B cell (primary cell): Measurements from ENCODE around the gene NES. TPM values are rescaled to one million over a fixed set of nuclear protein-coding genes. Genes with fewer than 3 reads are reported as not detected.

Experiments
- ATAC-seq: fragments of 200-7000 bp; cut with Tn5 transposase; one replicate; pipeline ENCODE4 v1.10.0; 2021; ENCODE audit warnings: low read depth, mild to moderate bottlenecking, moderate number of reproducible peaks, moderate library complexity
- CTCF ChIA-PET: fragments of 350-600 bp; sonication (Branson Sonifier 250); formaldehyde crosslinking; loops from one replicate; lab custom pipeline; 2021; ENCODE audit warnings: antibody characterized with exemption, inconsistent platforms; lab: Charles Lee
- POLR2A ChIA-PET: fragments of 350-600 bp; sonication (Branson Sonifier 250); formaldehyde crosslinking; loops from one replicate; lab custom pipeline; 2021; ENCODE audit warnings: antibody characterized with exemption; lab: Charles Lee
- DNase-seq: peaks from one replicate; pipeline ENCODE4 v3.0.0; 2013
- H2AFZ ChIP-seq: 2 replicates; pipeline ENCODE4 v1.6.1; 2012; ENCODE audit warnings: mild to moderate bottlenecking, low read depth, low read length; ENCODE audit not compliant: insufficient read depth, poor library complexity, severe bottlenecking
- H3K27ac ChIP-seq, 2 donors: 1 replicate in 1 of 2; 2 replicates in 1 of 2; pipeline ENCODE4 v1.5.1; 2012 to 2013; ENCODE audit warnings: low read length in 2 of 2, mild to moderate bottlenecking in 2 of 2, moderate library complexity in 1 of 2
- H3K27me3 ChIP-seq, 4 experiments: fragments of 200-600 bp in 1 of 4; sonication (generic) in 1 of 4; replicated peaks in 1 of 4; 1 replicate in 2 of 4; 2 replicates in 2 of 4; pipeline versions ENCODE4 v1.6.1 to v1.7.0; 2013 to 2016; ENCODE audit warnings: low read length in 3 of 4, mild to moderate bottlenecking in 2 of 4, mixed read lengths in 1 of 4, moderate library complexity in 1 of 4; ENCODE audit not compliant: insufficient read depth in 4 of 4, control insufficient read depth in 3 of 4; ENCODE audit errors: control extremely low read depth in 1 of 4
- H3K36me3 ChIP-seq, 2 experiments: replicated peaks in 1 of 2; 1 replicate in 1 of 2; 2 replicates in 1 of 2; pipeline versions ENCODE4 v1.6.1 to v1.7.1; 2013; ENCODE audit warnings: low read length in 1 of 2; ENCODE audit not compliant: insufficient read depth in 2 of 2, control insufficient read depth in 1 of 2; ENCODE audit errors: control extremely low read depth in 1 of 2, extremely low read depth in 1 of 2
- H3K4me1 ChIP-seq, 2 donors: fragments of 200-600 bp in 1 of 2; sonication (generic) in 1 of 2; 1 replicate in 1 of 2; 2 replicates in 1 of 2; pipeline versions ENCODE4 v1.5.1 to v1.6.1; 2013 to 2017; ENCODE audit warnings: low read length in 2 of 2; ENCODE audit not compliant: control insufficient read depth in 2 of 2, insufficient read depth in 2 of 2
- H3K4me2 ChIP-seq: replicated peaks from 2 replicates; pipeline ENCODE3; 2012; ENCODE audit warnings: mild to moderate bottlenecking, low read depth, low read length; ENCODE audit not compliant: poor library complexity, severe bottlenecking
- H3K4me3 ChIP-seq, 5 experiments: fragments of 200-600 bp in 1 of 5; sonication (generic) in 1 of 5; 1 replicate in 3 of 5; 2 replicates in 2 of 5; pipeline versions ENCODE4 v1.5.1 to v1.7.0; 2011 to 2016; ENCODE audit warnings: low read length in 4 of 5, mild to moderate bottlenecking in 4 of 5, low read depth in 2 of 5, control low read depth in 1 of 5, moderate library complexity in 1 of 5; ENCODE audit not compliant: insufficient read depth in 1 of 5; ENCODE audit errors: control extremely low read depth in 1 of 5, extremely low read depth in 1 of 5
- H3K79me2 ChIP-seq: fragments of 200-600 bp; sonication (generic); one replicate; pipeline ENCODE4 v1.6.0; 2016; ENCODE audit warnings: low read length; ENCODE audit not compliant: control insufficient read depth, insufficient read depth
- H3K9ac ChIP-seq: fragments of 200-600 bp; sonication (generic); 2 replicates; pipeline ENCODE4 v1.6.1; 2017; ENCODE audit warnings: mild to moderate bottlenecking, low read length, moderate library complexity
- H3K9me3 ChIP-seq, 3 donors: one replicate each; pipeline versions ENCODE4 v1.6.1 to v1.7.1; 2013; ENCODE audit warnings: low read length in 2 of 3; ENCODE audit not compliant: control insufficient read depth in 2 of 3, insufficient read depth in 1 of 3; ENCODE audit errors: control extremely low read depth in 1 of 3
- H4K20me1 ChIP-seq: 2 replicates; pipeline ENCODE4 v1.6.0; 2012; ENCODE audit warnings: mild to moderate bottlenecking, low read length; ENCODE audit not compliant: insufficient read depth, control insufficient read depth, poor library complexity, severe bottlenecking
- H3K27ac Mint-ChIP-seq: one replicate; pipeline ENCODE4 v1.8.0; 2021; ENCODE audit warnings: mixed read lengths
- H3K27me3 Mint-ChIP-seq: one replicate; pipeline ENCODE4 v1.8.0; 2021; ENCODE audit warnings: mixed read lengths
- H3K4me1 Mint-ChIP-seq: one replicate; pipeline ENCODE4 v1.8.0; 2021; ENCODE audit warnings: mixed read lengths
- H3K4me3 Mint-ChIP-seq: one replicate; pipeline ENCODE4 v1.8.0; 2021; ENCODE audit warnings: mixed read lengths
- H3K9me3 Mint-ChIP-seq: one replicate; pipeline ENCODE4 v1.8.0; 2022; ENCODE audit warnings: mixed read lengths; ENCODE audit not compliant: insufficient read depth
- EZH2 ChIP-seq: IDR thresholded peaks from 2 replicates; pipeline ENCODE4 v1.6.1; 2012; ENCODE audit warnings: borderline replicate concordance, low read depth, mild to moderate bottlenecking, moderate library complexity, low read length; ENCODE audit not compliant: insufficient read depth, poor library complexity, severe bottlenecking
- WGBS: methylation state at CpG from one replicate; pipeline ENCODE4 v1.1.5; 2013; ENCODE audit warnings: missing lambda C conversion rate; ENCODE audit not compliant: insufficient coverage; 5-methylcytosine and 5-hydroxymethylcytosine counted together
- intact Hi-C: fragments of 100-400 bp; cut with micrococcal nuclease; formaldehyde crosslinking; loops from one replicate; pipeline ENCODE4 v1.10.0; 2022
- polyA plus RNA-seq: library from polyadenylated mRNA; depleted of rRNA; stranded (reverse); fragments of >200 nt; gene quantifications from 2 replicates; pipeline ENCODE4 v1.2.3, GENCODE V29; 2012
- total RNA-seq, 2 donors: library from RNA; stranded (reverse); fragments of 120-200 nt in 1 of 2; gene quantifications; 1 replicate in 1 of 2; 2 replicates in 1 of 2; pipeline versions ENCODE4 v1.2.3 to v1.2.4, GENCODE V29; 2013 to 2022
- TF ChIP-seq, protein P1 (sequence below): fragments of 200-600 bp; IDR thresholded peaks from one replicate; pipeline ENCODE4 v1.8.0; 2022; ENCODE audit warnings: antibody characterized with exemption, mild to moderate bottlenecking

NES gene
- total and polyA plus RNA-seq, 2 donors (not counting 1 experiment from before 2014, with no cell fraction given) = 0.05 TPM; not detected in 1

- CTCF ChIA-PET = interaction anchor here (0.6 to 7.0 kb wide), 49 partner anchors 9 to 468 kb away, joined by 3 to 245 read pairs (median 5); partner anchors contain the start of genes CRABP2, HAPLN2, HDGF and ISG20L2
- ATAC-seq (peak; percentile 98), DNase-seq (peak; percentile 85)
- POLR2A ChIA-PET = interaction anchor here (0.6 to 1.4 kb wide), 2 partner anchors 18 to 39 kb away, joined by 3 to 7 read pairs; partner anchors contain the start of genes ISG20L2 and METTL25B
- Histone ChIP-seq H3K9ac (no peak overlapping the region), H4K20me1 (no peaks in the 10 kb centered on the region), H3K27ac (no peak overlapping the region), H3K9me3 (peaks cover 0 to 3% (median 0%) of the 10 kb centered on the region in 3 donors), H3K4me2 (peak overlapping the region; percentile 37), H3K4me3 (no peak overlapping the region), H3K79me2 (no peaks in the 10 kb centered on the region), H2AFZ (peak overlapping the region; percentile 45), H3K4me1 (peaks cover 11 to 25% of the 10 kb centered on the region in 2 donors), H3K27me3 (peaks cover 0 to 68% (median 31%) of the 10 kb centered on the region in 4 experiments), H3K36me3 (no peaks in the 10 kb centered on the region)
- H3K9me3 Mint-ChIP-seq = no peaks in the 10 kb centered on the region
- H3K4me1 Mint-ChIP-seq = peaks cover 19% of the 10 kb centered on the region
- intact Hi-C loops = loop anchor here (1.0 to 5.0 kb wide), 4 partner anchors 17 to 78 kb away; partner anchors contain the start of gene PRCC
- no peak overlapping the region for H3K27ac Mint-ChIP-seq
- WGBS = 5% methylated on average over 21 of the region's 23 CpGs
- H3K4me3 Mint-ChIP-seq = no peak overlapping the region
- TF ChIP-seq, protein P1, sequence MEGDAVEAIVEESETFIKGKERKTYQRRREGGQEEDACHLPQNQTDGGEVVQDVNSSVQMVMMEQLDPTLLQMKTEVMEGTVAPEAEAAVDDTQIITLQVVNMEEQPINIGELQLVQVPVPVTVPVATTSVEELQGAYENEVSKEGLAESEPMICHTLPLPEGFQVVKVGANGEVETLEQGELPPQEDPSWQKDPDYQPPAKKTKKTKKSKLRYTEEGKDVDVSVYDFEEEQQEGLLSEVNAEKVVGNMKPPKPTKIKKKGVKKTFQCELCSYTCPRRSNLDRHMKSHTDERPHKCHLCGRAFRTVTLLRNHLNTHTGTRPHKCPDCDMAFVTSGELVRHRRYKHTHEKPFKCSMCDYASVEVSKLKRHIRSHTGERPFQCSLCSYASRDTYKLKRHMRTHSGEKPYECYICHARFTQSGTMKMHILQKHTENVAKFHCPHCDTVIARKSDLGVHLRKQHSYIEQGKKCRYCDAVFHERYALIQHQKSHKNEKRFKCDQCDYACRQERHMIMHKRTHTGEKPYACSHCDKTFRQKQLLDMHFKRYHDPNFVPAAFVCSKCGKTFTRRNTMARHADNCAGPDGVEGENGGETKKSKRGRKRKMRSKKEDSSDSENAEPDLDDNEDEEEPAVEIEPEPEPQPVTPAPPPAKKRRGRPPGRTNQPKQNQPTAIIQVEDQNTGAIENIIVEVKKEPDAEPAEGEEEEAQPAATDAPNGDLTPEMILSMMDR = peak; percentile 95
- TF ChIP-seq EZH2 = no peak
- peaks cover 48% of the 10 kb centered on the region for H3K27me3 Mint-ChIP-seq
Observed at GRCh38 chr1:156689035-156689952, 12.1 kb upstream of the NES start.
